Stimulated activated CD4-positive, alpha-beta T cell treated with anti-CD3 and anti-CD28 coated beads, Interleukin-4, amount 100 ng/mL, for 24 hours (primary cell): ENCODE measurements around the gene TFCP2L1.
"Not testable (repeated sequence)": the region's sequence is repeated elsewhere in the genome, so short reads cannot be mapped to it uniquely, and the experiment has no call there.

Experiments
- DNase-seq: peaks from one replicate; pipeline ENCODE4 v3.0.0-alpha.2; 2020

The TFCP2L1 gene

GRCh38 chr2:121284463-121285449 is at the start of gene TFCP2L1:
TSS of gene TFCP2L1 (minus strand) at chr2:121285202. CDS start at chr2:121285109, 93 bp downstream.
- DNase-seq, result no peak

GRCh38 chr2:121333834-121334558 is 49.0 kb upstream of the TFCP2L1 start:
- no peak for DNase-seq

GRCh38 chr2:121333231-121333630 is 48.2 kb upstream of the TFCP2L1 start:
- no peak for DNase-seq

GRCh38 chr2:121331324-121331723 is 46.3 kb upstream of the TFCP2L1 start:
- not testable (repeated sequence) for DNase-seq

- no peak for DNase-seq
These were observed 45.9 kb upstream of the TFCP2L1 start for GRCh38 chr2:121330921-121331320.

- no peak for DNase-seq
These were observed 44.8 kb upstream of the TFCP2L1 start for GRCh38 chr2:121329786-121330185.

GRCh38 chr2:121326628-121327027 is 41.6 kb upstream of the TFCP2L1 start:
- DNase-seq, result no peak

- no peak for DNase-seq
These were observed 39.6 kb upstream of the TFCP2L1 start for GRCh38 chr2:121324601-121325000.

GRCh38 chr2:121321476-121321875 is 36.5 kb upstream of the TFCP2L1 start:
- DNase-seq, result no peak

GRCh38 chr2:121319941-121320340 is 34.9 kb upstream of the TFCP2L1 start:
- DNase-seq, result no peak

- no peak for DNase-seq
These were observed 32.0 kb upstream of the TFCP2L1 start for GRCh38 chr2:121316986-121317385.

- DNase-seq, result not testable (repeated sequence)
These were observed 28.7 kb upstream of the TFCP2L1 start for GRCh38 chr2:121313701-121314100.

GRCh38 chr2:121309801-121310200 is 24.8 kb upstream of the TFCP2L1 start:
- DNase-seq, result no peak

GRCh38 chr2:121309323-121309722 is 24.3 kb upstream of the TFCP2L1 start:
- DNase-seq, result no peak

GRCh38 chr2:121307048-121307447 is 22.0 kb upstream of the TFCP2L1 start:
- no peak for DNase-seq

- no peak for DNase-seq
These were observed 19.9 kb upstream of the TFCP2L1 start for GRCh38 chr2:121304941-121305340.

- no peak for DNase-seq
These were observed 18.7 kb upstream of the TFCP2L1 start for GRCh38 chr2:121303531-121304263.

GRCh38 chr2:121301190-121301589 is 16.2 kb upstream of the TFCP2L1 start:
- DNase-seq, result not testable (repeated sequence)

- DNase-seq, result no peak
These were observed 13.5 kb upstream of the TFCP2L1 start for GRCh38 chr2:121298476-121298875.

GRCh38 chr2:121297866-121298265 is 12.9 kb upstream of the TFCP2L1 start:
- not testable (repeated sequence) for DNase-seq

- DNase-seq, result no peak
These were observed 12.3 kb upstream of the TFCP2L1 start for GRCh38 chr2:121297217-121297830.

GRCh38 chr2:121295911-121296650 is 11.1 kb upstream of the TFCP2L1 start:
- DNase-seq, result no peak
